ENCODE results near the gene KBTBD12. TPM values are rescaled to one million over a fixed set of nuclear protein-coding genes. Genes with fewer than 3 reads are reported as not detected.

Gene KBTBD12
- total RNA-seq, 1 donor from 2014 or later: 0.29 TPM

DNA sequence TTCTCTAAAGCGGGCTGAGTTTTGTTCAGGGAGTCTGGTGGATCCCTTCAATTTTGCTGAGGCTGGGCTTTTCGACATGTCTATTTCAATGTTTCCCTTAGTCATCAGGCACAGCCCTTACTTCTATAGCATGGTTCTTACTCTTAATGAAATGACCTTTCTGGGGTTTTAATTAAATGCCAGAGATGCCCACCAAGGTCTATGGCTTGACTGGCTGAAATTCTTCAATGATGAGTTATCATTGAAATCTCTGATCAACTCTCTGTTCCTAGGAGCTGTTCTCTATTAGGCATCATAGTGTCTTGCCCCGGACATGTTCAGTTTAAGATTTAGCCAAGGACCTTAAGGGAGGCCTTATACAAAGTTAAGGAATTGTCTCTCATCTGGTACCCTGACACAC lies 33.4 kb upstream of the KBTBD12 start:
- peaks cover 11% of the 10 kb centered on the region for H3K27me3 Mint-ChIP-seq
- TF ChIP-seq, protein P1, sequence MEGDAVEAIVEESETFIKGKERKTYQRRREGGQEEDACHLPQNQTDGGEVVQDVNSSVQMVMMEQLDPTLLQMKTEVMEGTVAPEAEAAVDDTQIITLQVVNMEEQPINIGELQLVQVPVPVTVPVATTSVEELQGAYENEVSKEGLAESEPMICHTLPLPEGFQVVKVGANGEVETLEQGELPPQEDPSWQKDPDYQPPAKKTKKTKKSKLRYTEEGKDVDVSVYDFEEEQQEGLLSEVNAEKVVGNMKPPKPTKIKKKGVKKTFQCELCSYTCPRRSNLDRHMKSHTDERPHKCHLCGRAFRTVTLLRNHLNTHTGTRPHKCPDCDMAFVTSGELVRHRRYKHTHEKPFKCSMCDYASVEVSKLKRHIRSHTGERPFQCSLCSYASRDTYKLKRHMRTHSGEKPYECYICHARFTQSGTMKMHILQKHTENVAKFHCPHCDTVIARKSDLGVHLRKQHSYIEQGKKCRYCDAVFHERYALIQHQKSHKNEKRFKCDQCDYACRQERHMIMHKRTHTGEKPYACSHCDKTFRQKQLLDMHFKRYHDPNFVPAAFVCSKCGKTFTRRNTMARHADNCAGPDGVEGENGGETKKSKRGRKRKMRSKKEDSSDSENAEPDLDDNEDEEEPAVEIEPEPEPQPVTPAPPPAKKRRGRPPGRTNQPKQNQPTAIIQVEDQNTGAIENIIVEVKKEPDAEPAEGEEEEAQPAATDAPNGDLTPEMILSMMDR (IDR thresholded peaks at IDR 0.05; ENCODE audit: unreplicated experiment): no peak
- H3K36me3 Mint-ChIP-seq (ENCODE audit: insufficient read depth): no peaks in the 10 kb centered on the region

DNA sequence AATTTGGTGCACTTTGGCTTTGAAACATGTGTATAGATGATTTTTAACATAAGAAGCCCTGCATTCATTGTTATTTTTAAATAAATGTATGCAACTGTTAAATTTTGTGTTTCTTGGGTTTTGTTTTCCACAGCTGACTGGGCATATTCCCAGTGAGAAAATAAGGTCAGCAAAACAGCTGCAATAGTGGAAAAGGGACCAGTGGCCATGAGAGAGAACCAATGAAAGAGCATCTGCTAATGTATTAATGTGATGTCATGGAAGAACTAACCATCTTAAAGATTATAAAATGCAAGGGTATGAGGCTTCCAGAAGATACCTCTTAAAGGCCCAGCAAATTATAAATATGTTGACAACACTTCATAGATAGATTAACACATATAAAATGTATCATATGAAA lies 31.0 kb upstream of the KBTBD12 start:
- Mint-ChIP-seq H3K27ac (no peak overlapping the region), H3K27me3 (peaks cover 18% of the 10 kb centered on the region), H3K9me3 (ENCODE audit: low read depth) (peaks cover 3% of the 10 kb centered on the region), H3K36me3 (ENCODE audit: insufficient read depth) (no peaks in the 10 kb centered on the region), H3K4me1 (ENCODE audit: low read depth) (peaks cover 4% of the 10 kb centered on the region), H3K4me3 (ENCODE audit: low read depth) (no peak overlapping the region)
- DNase-seq (ENCODE audit: low spot score, unreplicated experiment): no peak
- TF ChIP-seq, protein P1 (IDR thresholded peaks at IDR 0.05; ENCODE audit: unreplicated experiment): no peak

More for the DNA sequence above, 33.4 kb upstream of the KBTBD12 start:
- Mint-ChIP-seq H3K27ac (no peak overlapping the region), H3K4me3 (ENCODE audit: low read depth) (no peak overlapping the region), H3K4me1 (ENCODE audit: low read depth) (peaks cover 4% of the 10 kb centered on the region), H3K9me3 (ENCODE audit: low read depth) (peaks cover 3% of the 10 kb centered on the region)
- no peak for DNase-seq (ENCODE audit: low spot score, unreplicated experiment)

DNA sequence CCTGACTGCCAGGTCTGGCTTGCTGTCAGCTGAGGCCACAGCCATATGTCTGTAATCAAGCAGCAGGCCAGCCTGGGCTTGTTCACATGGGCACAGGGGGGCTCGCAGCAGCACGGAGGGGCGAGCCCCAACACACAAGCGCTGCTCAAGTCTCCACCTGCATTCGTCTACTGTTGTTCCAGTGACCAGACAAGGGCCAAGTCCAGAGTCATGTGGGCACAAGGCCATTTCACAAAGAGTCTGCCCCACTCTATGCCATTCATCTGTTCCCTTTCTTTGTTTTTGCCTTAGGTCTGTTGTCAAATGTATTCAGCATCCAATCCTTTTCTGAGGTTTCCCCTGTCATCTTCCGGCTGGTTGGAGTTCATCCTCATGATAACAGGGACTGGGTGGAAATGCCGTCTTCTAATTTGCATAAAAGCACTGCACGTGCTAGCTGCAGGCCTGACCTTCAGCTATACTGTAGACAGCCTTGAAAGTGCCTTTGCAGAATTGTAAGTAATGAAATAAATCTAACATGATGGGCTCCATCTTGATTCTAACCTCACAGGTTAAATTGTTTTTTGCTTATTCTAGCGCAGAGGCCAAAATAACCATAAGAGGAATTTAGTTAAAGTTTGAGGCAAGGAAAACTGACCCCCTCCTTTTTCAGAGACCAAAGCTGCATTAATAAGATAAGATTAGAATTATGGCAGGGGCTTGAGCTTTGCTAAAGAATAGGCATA lies 28.6 kb upstream of the KBTBD12 start:
- TF ChIP-seq, protein P1 (IDR thresholded peaks at IDR 0.05; ENCODE audit: unreplicated experiment): no peak
- no peak overlapping the region for H3K4me3 Mint-ChIP-seq (ENCODE audit: low read depth)
- H3K27me3 Mint-ChIP-seq: peaks cover 16% of the 10 kb centered on the region
- no peak overlapping the region for H3K27ac Mint-ChIP-seq
- no peak for DNase-seq (ENCODE audit: low spot score, unreplicated experiment)
- H3K4me1 Mint-ChIP-seq (ENCODE audit: low read depth): peaks cover 4% of the 10 kb centered on the region
- peaks cover 13% of the 10 kb centered on the region for H3K9me3 Mint-ChIP-seq (ENCODE audit: low read depth)
- no peaks in the 10 kb centered on the region for H3K36me3 Mint-ChIP-seq (ENCODE audit: insufficient read depth)

DNA sequence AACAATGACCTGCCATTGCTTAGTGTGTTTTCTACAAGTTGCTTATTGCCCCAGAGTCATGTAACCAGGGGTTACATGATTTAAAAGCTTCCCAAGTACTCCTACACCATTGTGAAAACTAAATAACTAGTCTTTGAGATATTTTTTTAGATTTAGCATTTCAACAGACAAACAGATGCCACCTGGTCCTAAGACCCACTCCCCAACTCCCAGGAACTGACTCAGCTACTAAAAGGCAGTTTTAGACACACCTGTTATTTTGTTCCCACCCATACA lies 28.1 kb upstream of the KBTBD12 start:
- Mint-ChIP-seq H3K36me3 (ENCODE audit: insufficient read depth) (no peaks in the 10 kb centered on the region), H3K9me3 (ENCODE audit: low read depth) (peaks cover 12% of the 10 kb centered on the region), H3K27ac (no peak overlapping the region), H3K4me1 (ENCODE audit: low read depth) (peaks cover 4% of the 10 kb centered on the region), H3K27me3 (peaks cover 11% of the 10 kb centered on the region), H3K4me3 (ENCODE audit: low read depth) (no peak overlapping the region)
- TF ChIP-seq, protein P1 (IDR thresholded peaks at IDR 0.05; ENCODE audit: unreplicated experiment): no peak
- DNase-seq (ENCODE audit: low spot score, unreplicated experiment): no peak

DNA sequence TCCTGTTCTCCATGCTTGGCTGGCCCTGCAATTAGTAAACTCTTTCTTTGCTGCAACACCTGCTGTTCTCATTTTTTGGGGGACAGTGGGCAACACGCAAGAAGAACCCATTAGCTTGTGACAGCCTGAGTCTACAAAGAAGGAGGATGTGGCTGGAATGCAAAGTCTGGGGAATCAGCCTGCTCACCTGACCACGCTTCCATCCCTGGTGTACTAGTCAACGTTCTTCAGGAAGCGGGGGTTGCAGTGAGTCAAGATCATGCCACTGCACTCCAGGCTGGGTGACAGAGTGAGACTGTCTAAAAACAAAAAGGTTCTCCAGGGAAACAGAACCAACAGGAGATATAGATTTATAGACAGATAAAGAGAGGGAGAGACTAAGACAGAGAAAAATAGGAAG lies 27.7 kb upstream of the KBTBD12 start:
- H3K27ac Mint-ChIP-seq: no peak overlapping the region
- no peak for DNase-seq (ENCODE audit: low spot score, unreplicated experiment)
- no peak overlapping the region for H3K4me3 Mint-ChIP-seq (ENCODE audit: low read depth)
- H3K27me3 Mint-ChIP-seq: peaks cover 11% of the 10 kb centered on the region
- H3K36me3 Mint-ChIP-seq (ENCODE audit: insufficient read depth): no peaks in the 10 kb centered on the region
- H3K4me1 Mint-ChIP-seq (ENCODE audit: low read depth): peaks cover 4% of the 10 kb centered on the region
- H3K9me3 Mint-ChIP-seq (ENCODE audit: low read depth): peaks cover 12% of the 10 kb centered on the region
- TF ChIP-seq, protein P1 (IDR thresholded peaks at IDR 0.05; ENCODE audit: unreplicated experiment): no peak
